Activated B cell treated with CpG ODN at 0.5 μM for 24 hours (primary cell): ENCODE results near the gene PLCB1. TPM values are rescaled to one million over a fixed set of nuclear protein-coding genes. Genes with fewer than 3 reads are reported as not detected.

ENCODE experiments used
- ATAC-seq: fragments of 200-7000 bp; cut with Tn5 transposase; one replicate; pipeline ENCODE4 v1.10.0; 2021; ENCODE audit warnings: low read depth, mild to moderate bottlenecking, moderate library complexity
- CTCF ChIA-PET: fragments of 350-600 bp; sonication (Branson Sonifier 250); formaldehyde crosslinking; loops from one replicate; lab custom pipeline; 2021; ENCODE audit warnings: antibody characterized with exemption; lab: Charles Lee
- POLR2A ChIA-PET: fragments of 350-600 bp; sonication (Branson Sonifier 250); formaldehyde crosslinking; loops from one replicate; lab custom pipeline; 2021; ENCODE audit warnings: antibody characterized with exemption; lab: Charles Lee
- DNase-seq: peaks from one replicate; pipeline ENCODE4 v3.0.0; 2022
- H3K27ac Mint-ChIP-seq: one replicate; pipeline ENCODE4 v1.8.0; 2020; ENCODE audit warnings: mixed read lengths
- H3K27me3 Mint-ChIP-seq: one replicate; pipeline ENCODE4 v1.8.0; 2021; ENCODE audit warnings: mixed read lengths
- H3K36me3 Mint-ChIP-seq: one replicate; pipeline ENCODE4 v1.8.0; 2021; ENCODE audit warnings: low read depth, mixed read lengths
- H3K4me1 Mint-ChIP-seq: one replicate; pipeline ENCODE4 v1.8.0; 2021; ENCODE audit warnings: mixed read lengths
- H3K4me3 Mint-ChIP-seq: one replicate; pipeline ENCODE4 v1.8.0; 2020; ENCODE audit warnings: mild to moderate bottlenecking, mixed read lengths
- H3K9me3 Mint-ChIP-seq: one replicate; pipeline ENCODE4 v1.8.0; 2020; ENCODE audit warnings: mixed read lengths
- intact Hi-C: fragments of 100-400 bp; cut with micrococcal nuclease; formaldehyde crosslinking; loops from one replicate; pipeline ENCODE4 v1.15.1; 2024
- total RNA-seq: library from RNA; stranded (reverse); gene quantifications from 2 replicates; pipeline ENCODE4 v1.2.3, GENCODE V29; 2022
- TF ChIP-seq, protein P1 (sequence below): fragments of 200-600 bp; IDR thresholded peaks from one replicate; pipeline ENCODE4 v1.8.0; 2022; ENCODE audit warnings: antibody characterized with exemption, mild to moderate bottlenecking

Gene PLCB1
- total RNA-seq, 1 donor from 2014 or later = 0.86 TPM

DNA sequence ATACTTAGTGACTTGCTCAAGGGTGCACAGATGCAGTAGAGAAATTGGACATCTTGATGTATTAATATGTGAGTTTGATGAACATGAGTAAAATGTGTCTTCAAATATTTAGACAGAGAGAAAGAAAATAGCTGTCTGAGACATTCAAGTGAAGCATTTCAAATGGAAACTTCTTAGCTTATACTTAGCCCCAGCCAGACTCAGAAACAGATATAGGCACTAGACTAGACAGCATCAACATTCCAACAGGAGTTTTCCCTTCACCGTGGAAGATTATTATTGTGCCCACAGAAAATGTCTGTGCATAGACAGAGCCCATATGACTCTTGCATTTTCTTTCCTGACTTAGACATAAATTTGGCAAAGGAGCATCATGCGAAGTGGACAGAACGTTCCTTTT is 443.0 kb downstream of the PLCB1 start:
- no peaks in the 10 kb centered on the region for H3K9me3 Mint-ChIP-seq
- no peak for ATAC-seq
- no peak overlapping the region for H3K4me3 Mint-ChIP-seq
- H3K36me3 Mint-ChIP-seq = no peaks in the 10 kb centered on the region
- ChIA-PET CTCF (no interaction called here), POLR2A (no interaction called here)
- H3K4me1 Mint-ChIP-seq = no peaks in the 10 kb centered on the region
- H3K27me3 Mint-ChIP-seq = no peaks in the 10 kb centered on the region
- H3K27ac Mint-ChIP-seq = no peak overlapping the region
- no peak for DNase-seq
- intact Hi-C loops = no loop called here
- TF ChIP-seq, protein P1, sequence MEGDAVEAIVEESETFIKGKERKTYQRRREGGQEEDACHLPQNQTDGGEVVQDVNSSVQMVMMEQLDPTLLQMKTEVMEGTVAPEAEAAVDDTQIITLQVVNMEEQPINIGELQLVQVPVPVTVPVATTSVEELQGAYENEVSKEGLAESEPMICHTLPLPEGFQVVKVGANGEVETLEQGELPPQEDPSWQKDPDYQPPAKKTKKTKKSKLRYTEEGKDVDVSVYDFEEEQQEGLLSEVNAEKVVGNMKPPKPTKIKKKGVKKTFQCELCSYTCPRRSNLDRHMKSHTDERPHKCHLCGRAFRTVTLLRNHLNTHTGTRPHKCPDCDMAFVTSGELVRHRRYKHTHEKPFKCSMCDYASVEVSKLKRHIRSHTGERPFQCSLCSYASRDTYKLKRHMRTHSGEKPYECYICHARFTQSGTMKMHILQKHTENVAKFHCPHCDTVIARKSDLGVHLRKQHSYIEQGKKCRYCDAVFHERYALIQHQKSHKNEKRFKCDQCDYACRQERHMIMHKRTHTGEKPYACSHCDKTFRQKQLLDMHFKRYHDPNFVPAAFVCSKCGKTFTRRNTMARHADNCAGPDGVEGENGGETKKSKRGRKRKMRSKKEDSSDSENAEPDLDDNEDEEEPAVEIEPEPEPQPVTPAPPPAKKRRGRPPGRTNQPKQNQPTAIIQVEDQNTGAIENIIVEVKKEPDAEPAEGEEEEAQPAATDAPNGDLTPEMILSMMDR = no peak

DNA sequence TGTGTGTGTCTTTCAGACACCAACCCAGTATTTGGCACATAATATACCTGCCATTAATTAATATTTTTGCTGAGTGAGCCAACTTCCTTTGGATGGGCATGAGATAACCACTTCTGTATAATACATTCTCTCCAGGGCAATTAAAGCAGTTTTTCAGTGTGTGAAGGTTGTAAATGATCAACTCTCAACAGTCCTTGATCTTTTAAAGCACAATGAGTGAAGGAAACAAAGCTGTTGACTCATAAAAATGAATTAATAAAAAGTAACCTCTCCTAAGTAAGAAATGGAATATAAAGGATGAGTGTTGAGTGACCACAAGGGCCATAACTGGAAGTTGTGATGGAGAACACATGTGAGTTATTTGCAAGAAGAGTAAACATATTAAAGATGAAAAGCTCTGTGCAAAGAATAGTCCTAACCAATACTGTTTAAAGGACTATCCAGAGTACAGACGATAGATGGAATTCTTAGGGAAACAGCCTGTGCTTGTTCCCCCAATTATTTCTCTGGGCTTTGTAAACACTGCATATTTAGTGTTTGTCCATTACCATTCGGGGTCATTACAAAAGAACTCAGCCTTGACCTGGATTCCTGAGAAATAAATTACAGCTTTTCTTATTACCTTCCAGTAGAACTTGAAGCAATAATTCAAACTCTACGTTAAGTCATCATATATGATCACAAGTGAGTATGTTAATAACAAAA is 446.2 kb downstream of the PLCB1 start:
- no peaks in the 10 kb centered on the region for H3K27me3 Mint-ChIP-seq
- intact Hi-C loops = no loop called here
- no peaks in the 10 kb centered on the region for H3K4me1 Mint-ChIP-seq
- no peak overlapping the region for H3K4me3 Mint-ChIP-seq
- ATAC-seq (no peak), DNase-seq (no peak)
- TF ChIP-seq, protein P1 = no peak
- no peaks in the 10 kb centered on the region for H3K36me3 Mint-ChIP-seq
- POLR2A ChIA-PET = no interaction called here
- CTCF ChIA-PET = no interaction called here
- H3K27ac Mint-ChIP-seq = no peak overlapping the region
- H3K9me3 Mint-ChIP-seq = no peaks in the 10 kb centered on the region

DNA sequence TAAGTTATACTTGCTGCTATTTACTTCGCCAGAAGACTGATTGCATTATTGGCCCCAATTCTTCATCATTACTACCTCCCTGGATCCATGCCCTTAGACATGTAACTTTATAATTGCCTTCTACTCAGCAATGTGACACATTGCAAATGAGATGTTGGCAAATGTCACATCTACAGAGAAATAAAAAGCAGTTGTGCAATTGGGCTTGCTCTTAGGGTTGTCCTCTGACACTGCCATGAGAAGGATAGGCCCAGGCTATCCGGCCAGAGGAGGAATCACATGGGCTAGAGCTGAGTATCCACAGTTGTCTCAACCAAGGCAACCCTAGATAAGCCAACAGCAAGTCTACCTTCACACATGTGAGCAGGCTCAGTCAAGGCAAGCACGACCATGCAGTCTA is 447.0 kb downstream of the PLCB1 start:
- ChIA-PET CTCF (no interaction called here), POLR2A (no interaction called here)
- TF ChIP-seq, protein P1 = no peak
- no peaks in the 10 kb centered on the region for H3K9me3 Mint-ChIP-seq
- H3K4me1 Mint-ChIP-seq = no peaks in the 10 kb centered on the region
- no peak overlapping the region for H3K4me3 Mint-ChIP-seq
- H3K27ac Mint-ChIP-seq = no peak overlapping the region
- DNase-seq (no peak), ATAC-seq (no peak)
- intact Hi-C loops = no loop called here
- no peaks in the 10 kb centered on the region for H3K36me3 Mint-ChIP-seq
- no peaks in the 10 kb centered on the region for H3K27me3 Mint-ChIP-seq

DNA sequence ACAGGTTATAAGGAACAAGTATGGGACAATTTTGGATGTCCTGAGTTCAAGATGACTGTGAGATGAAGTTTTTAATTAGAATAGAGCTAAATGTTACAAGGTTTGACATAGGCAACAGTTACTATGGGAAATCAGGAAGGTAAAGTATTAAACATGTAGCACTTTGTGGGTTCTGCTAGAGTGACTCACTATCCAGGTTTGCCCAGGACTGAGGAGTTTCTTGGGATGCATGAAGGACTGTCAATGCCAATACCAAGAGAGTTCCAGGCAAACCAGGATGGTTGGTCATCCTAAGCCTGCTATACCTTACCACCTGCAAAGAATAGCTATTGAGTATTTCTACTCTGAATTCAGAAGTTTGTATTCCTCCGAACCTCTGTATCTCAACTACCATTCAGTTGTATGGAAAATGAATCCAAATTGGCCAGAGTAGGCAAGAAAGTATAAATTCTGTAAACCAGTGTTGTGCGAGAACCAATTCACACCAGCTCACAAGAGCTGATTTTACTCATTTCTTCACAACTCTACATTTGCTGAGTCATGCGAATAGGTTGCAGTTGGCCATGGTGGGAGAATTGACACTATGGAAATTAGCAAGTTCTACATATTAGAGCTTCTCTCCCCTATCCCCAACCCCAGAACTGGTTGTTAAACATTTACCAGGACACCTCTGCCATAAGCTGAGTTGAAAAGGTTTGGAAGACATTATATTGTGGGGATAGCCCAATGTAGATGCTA is 449.5 kb downstream of the PLCB1 start:
- DNase-seq (no peak), ATAC-seq (no peak)
- no peak overlapping the region for H3K4me3 Mint-ChIP-seq
- intact Hi-C loops = no loop called here
- H3K4me1 Mint-ChIP-seq = no peaks in the 10 kb centered on the region
- H3K27ac Mint-ChIP-seq = no peak overlapping the region
- no peaks in the 10 kb centered on the region for H3K36me3 Mint-ChIP-seq
- no peaks in the 10 kb centered on the region for H3K9me3 Mint-ChIP-seq
- POLR2A ChIA-PET = no interaction called here
- H3K27me3 Mint-ChIP-seq = no peaks in the 10 kb centered on the region
- TF ChIP-seq, protein P1 = no peak
- CTCF ChIA-PET = no interaction called here

DNA sequence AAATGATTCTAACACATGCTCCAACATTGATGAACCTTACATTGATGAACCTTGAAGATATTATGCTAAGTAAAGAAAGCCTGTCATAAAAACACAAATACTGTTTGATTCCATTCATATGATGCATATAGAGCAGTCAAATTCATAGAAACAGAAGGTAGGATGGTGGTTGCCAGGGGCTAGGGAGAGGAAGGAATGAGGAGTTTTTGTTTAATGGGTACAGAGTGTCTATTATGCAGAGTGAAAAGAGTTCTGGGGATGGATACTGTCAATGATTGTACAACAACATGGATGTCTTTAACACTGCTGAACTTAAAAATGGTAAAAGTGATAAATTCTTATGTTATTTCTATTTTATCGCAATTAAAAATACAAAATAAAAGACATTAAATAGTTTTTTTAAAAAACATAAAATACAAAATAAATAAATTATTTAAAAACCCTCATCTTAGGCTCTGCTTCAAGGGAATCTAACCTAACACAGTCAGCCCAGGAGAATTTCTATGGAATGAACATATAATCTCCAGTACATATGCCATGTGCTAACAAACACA is 451.0 kb downstream of the PLCB1 start:
- TF ChIP-seq, protein P1 = no peak

More for the DNA sequence above, 451.0 kb downstream of the PLCB1 start:
- no peaks in the 10 kb centered on the region for H3K4me1 Mint-ChIP-seq
- intact Hi-C loops = no loop called here
- ATAC-seq = no peak
- no peak overlapping the region for H3K27ac Mint-ChIP-seq
- CTCF ChIA-PET = no interaction called here
- no peak overlapping the region for H3K4me3 Mint-ChIP-seq
- DNase-seq = no peak
- H3K36me3 Mint-ChIP-seq = no peaks in the 10 kb centered on the region
- no peaks in the 10 kb centered on the region for H3K27me3 Mint-ChIP-seq
- POLR2A ChIA-PET = no interaction called here
- H3K9me3 Mint-ChIP-seq = no peaks in the 10 kb centered on the region
